ENCODE results near the gene KRTAP13-4.

The KRTAP13-4 gene

DNA sequence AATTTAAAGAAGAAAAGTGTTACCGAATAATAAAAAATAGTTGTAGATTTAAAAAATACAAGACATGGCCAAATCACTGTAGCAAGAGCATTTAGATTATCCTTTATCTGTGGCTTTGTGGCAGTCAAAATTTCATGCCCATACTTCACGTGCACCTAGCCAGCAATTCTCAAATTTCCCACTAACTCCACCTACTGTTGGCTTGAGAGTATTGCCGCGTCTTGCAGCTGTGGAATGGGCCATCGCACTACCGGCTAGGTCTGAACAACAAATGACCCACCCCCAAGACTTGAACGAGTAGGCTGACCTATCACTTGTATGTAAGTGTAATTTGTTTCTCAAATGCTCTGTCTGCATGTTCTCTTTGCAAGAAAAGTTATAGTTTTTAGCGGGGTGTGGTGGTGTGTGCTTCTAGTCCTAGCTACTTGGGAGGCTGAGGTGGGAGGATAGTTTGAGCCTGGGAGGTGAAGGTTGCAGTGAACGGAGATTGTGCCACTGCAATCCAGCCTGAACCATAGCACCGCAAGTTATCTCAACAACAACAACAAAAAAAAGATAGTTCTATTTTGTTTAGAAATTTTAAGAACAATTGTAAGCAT, 4.1 kb downstream of the KRTAP13-4 start:
- no peak overlapping the region for H3K9ac ChIP-seq
- no peaks in the 10 kb centered on the region for H3K79me2 ChIP-seq (ENCODE audit: insufficient read depth, low read depth)
- no peaks in the 10 kb centered on the region for H3K27me3 ChIP-seq (ENCODE audit: insufficient read depth, low read depth)
- no peaks in the 10 kb centered on the region for H3K4me1 ChIP-seq (ENCODE audit: low read depth, poor library complexity, severe bottlenecking)
- no peak overlapping the region for H3K4me2 ChIP-seq
- H4K20me1 ChIP-seq (ENCODE audit: insufficient read depth) = no peaks in the 10 kb centered on the region
- H3K4me3 ChIP-seq (IDR thresholded peaks at IDR 0.05; ENCODE audit: insufficient read depth, low read depth, low read length) = no peak overlapping the region
- H2AFZ ChIP-seq (ENCODE audit: low read depth) = no peak overlapping the region
- TF ChIP-seq, protein P1, sequence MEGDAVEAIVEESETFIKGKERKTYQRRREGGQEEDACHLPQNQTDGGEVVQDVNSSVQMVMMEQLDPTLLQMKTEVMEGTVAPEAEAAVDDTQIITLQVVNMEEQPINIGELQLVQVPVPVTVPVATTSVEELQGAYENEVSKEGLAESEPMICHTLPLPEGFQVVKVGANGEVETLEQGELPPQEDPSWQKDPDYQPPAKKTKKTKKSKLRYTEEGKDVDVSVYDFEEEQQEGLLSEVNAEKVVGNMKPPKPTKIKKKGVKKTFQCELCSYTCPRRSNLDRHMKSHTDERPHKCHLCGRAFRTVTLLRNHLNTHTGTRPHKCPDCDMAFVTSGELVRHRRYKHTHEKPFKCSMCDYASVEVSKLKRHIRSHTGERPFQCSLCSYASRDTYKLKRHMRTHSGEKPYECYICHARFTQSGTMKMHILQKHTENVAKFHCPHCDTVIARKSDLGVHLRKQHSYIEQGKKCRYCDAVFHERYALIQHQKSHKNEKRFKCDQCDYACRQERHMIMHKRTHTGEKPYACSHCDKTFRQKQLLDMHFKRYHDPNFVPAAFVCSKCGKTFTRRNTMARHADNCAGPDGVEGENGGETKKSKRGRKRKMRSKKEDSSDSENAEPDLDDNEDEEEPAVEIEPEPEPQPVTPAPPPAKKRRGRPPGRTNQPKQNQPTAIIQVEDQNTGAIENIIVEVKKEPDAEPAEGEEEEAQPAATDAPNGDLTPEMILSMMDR (conservative IDR thresholded peaks at IDR 0.05; ENCODE audit: low read depth, low read length) = peak; percentile 70
- no peak overlapping the region for H3K27ac ChIP-seq
- H3K36me3 ChIP-seq (ENCODE audit: insufficient read depth) = no peaks in the 10 kb centered on the region

GRCh38 chr21:30437010-30437565, 7.1 kb downstream of the KRTAP13-4 start:
- H4K20me1 ChIP-seq (ENCODE audit: insufficient read depth) = no peaks in the 10 kb centered on the region
- H3K4me1 ChIP-seq (ENCODE audit: low read depth, poor library complexity, severe bottlenecking) = no peaks in the 10 kb centered on the region
- H3K27ac ChIP-seq = no peak overlapping the region
- H2AFZ ChIP-seq (ENCODE audit: low read depth) = no peak overlapping the region
- no peaks in the 10 kb centered on the region for H3K36me3 ChIP-seq (ENCODE audit: insufficient read depth)
- no peaks in the 10 kb centered on the region for H3K79me2 ChIP-seq (ENCODE audit: insufficient read depth, low read depth)
- H3K4me3 ChIP-seq (IDR thresholded peaks at IDR 0.05; ENCODE audit: insufficient read depth, low read depth, low read length) = no peak overlapping the region
- H3K4me2 ChIP-seq = no peak overlapping the region
- H3K27me3 ChIP-seq (ENCODE audit: insufficient read depth, low read depth) = no peaks in the 10 kb centered on the region
- H3K9ac ChIP-seq = no peak overlapping the region
- TF ChIP-seq, protein P1 (conservative IDR thresholded peaks at IDR 0.05; ENCODE audit: low read depth, low read length) = no peak

DNA sequence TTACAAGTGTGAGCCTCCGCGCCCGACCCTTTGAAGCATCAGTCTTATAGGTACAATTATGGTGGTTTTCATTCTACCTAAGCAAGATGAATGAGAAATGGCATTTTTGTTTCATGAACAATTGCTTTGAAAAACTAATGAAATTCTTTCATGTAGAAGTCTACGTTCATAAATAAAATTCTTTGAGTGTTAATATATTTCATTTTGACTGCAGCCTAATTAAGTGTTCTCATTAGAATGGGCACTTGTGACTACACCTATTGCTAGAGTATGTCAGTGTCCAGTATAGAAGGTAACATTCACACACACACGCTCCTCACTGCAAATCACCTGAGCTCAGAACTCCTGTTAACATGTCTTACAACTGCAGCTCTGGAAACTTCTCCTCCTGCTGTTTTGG, 10.0 kb downstream of the KRTAP13-4 start, which contains the start of gene KRTAP15-1:
KRTAP15-1 (plus strand) TSS at position 301 of the 400 bp plus-strand sequence; CDS start at position 354, 53 bp downstream.
- Histone ChIP-seq H3K4me1 (ENCODE audit: low read depth, poor library complexity, severe bottlenecking) (no peaks in the 10 kb centered on the region), H3K4me2 (no peak within 1 kb of the TSS), H3K9ac (no peak within 1 kb of the TSS), H2AFZ (ENCODE audit: low read depth) (no peak within 1 kb of the TSS), H3K27me3 (ENCODE audit: insufficient read depth, low read depth) (no peaks in the 10 kb centered on the region), H3K79me2 (ENCODE audit: insufficient read depth, low read depth) (no peaks in the 10 kb centered on the region), H3K4me3 (IDR thresholded peaks at IDR 0.05; ENCODE audit: insufficient read depth, low read depth, low read length) (no peak within 1 kb of the TSS), H3K36me3 (ENCODE audit: insufficient read depth) (no peaks in the 10 kb centered on the region), H4K20me1 (ENCODE audit: insufficient read depth) (no peaks in the 10 kb centered on the region), H3K27ac (no peak within 1 kb of the TSS)
- TF ChIP-seq, protein P1 (conservative IDR thresholded peaks at IDR 0.05; ENCODE audit: low read depth, low read length) = no peak

DNA sequence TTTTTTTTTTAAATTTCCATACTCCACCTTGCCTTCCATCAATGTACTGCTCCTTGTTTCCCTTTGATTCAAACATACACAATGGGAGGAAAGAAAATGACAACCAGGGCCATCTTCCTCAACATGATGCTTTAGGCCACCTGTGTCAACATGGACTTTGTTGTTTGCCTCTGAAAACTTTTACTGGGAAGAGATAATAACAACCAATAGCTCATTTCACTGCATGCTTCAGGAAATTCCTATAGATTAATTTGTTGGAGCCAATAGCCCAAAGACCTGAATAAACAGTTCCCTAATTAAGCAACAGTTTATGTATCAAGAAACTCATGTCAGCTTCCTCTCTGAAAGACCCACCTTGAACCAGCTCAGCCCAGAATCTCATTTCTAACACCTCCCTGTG, 13.2 kb downstream of the KRTAP13-4 start:
- Histone ChIP-seq H3K27ac (no peak overlapping the region), H3K36me3 (ENCODE audit: insufficient read depth) (no peaks in the 10 kb centered on the region), H3K4me2 (no peak overlapping the region), H3K27me3 (ENCODE audit: insufficient read depth, low read depth) (no peaks in the 10 kb centered on the region), H4K20me1 (ENCODE audit: insufficient read depth) (no peaks in the 10 kb centered on the region), H3K79me2 (ENCODE audit: insufficient read depth, low read depth) (no peaks in the 10 kb centered on the region), H3K4me1 (ENCODE audit: low read depth, poor library complexity, severe bottlenecking) (no peaks in the 10 kb centered on the region), H2AFZ (ENCODE audit: low read depth) (no peak overlapping the region), H3K9ac (no peak overlapping the region), H3K4me3 (IDR thresholded peaks at IDR 0.05; ENCODE audit: insufficient read depth, low read depth, low read length) (no peak overlapping the region)
- TF ChIP-seq, protein P1 (conservative IDR thresholded peaks at IDR 0.05; ENCODE audit: low read depth, low read length) = no peak

Data from KMS-11 (cell line).